HepG2 (cell line): ENCODE data around the gene ZNF22. TPM values are rescaled to one million over a fixed set of nuclear protein-coding genes. Genes with fewer than 3 reads are reported as not detected.

Source experiments
- ADNP ChIP-seq: sonication (generic); formaldehyde crosslinking; IDR thresholded peaks from 2 replicates; pipeline ENCODE4 v1.4.0; 2020; ENCODE audit warnings: missing genetic modification reagents
- HNRNPK ChIP-seq: fragments of 200-400 bp; formaldehyde crosslinking; IDR thresholded peaks from 2 replicates; pipeline ENCODE4 v1.6.1; 2018; ENCODE audit warnings: low read length, low read depth, moderate library complexity, mild to moderate bottlenecking; ENCODE audit not compliant: poor library complexity, severe bottlenecking
- MAF1 ChIP-seq: sonication (generic); formaldehyde crosslinking; IDR thresholded peaks from 2 replicates; pipeline ENCODE4 v1.5.0; 2020; ENCODE audit warnings: missing genetic modification reagents, borderline replicate concordance
- NR2F1 ChIP-seq, 2 experiments: fragments of 450-650 bp in 1 of 2; formaldehyde crosslinking in 1 of 2; IDR thresholded peaks; 2 replicates each; pipeline versions ENCODE4 v1.5.0 to v1.6.1; 2016 to 2020; ENCODE audit warnings: mild to moderate bottlenecking in 1 of 2, missing compliant biosample characterization in 1 of 2, missing genetic modification reagents in 1 of 2, moderate library complexity in 1 of 2
- PHF5A ChIP-seq: IDR thresholded peaks from one replicate; pipeline ENCODE4 v1.6.1; 2018; ENCODE audit warnings: low read depth, missing genetic modification reagents; ENCODE audit not compliant: unreplicated experiment
- RFXANK ChIP-seq: IDR thresholded peaks from 2 replicates; pipeline ENCODE4 v1.6.1; 2016
- SIX1 ChIP-seq: sonication (generic); formaldehyde crosslinking; IDR thresholded peaks from 2 replicates; pipeline ENCODE4 v1.4.0; 2020; ENCODE audit warnings: missing genetic modification reagents, borderline replicate concordance
- ZBTB7B ChIP-seq: sonication (generic); formaldehyde crosslinking; IDR thresholded peaks from 2 replicates; pipeline ENCODE4 v1.4.0; 2020; ENCODE audit warnings: missing genetic modification reagents
- ZNF264 ChIP-seq: sonication (generic); formaldehyde crosslinking; IDR thresholded peaks from 2 replicates; pipeline ENCODE4 v1.4.0; 2020; ENCODE audit warnings: missing genetic modification reagents
- ZNF441 ChIP-seq: sonication (generic); formaldehyde crosslinking; IDR thresholded peaks from 2 replicates; pipeline ENCODE4 v1.7.0; 2021; ENCODE audit warnings: missing genetic modification reagents, borderline replicate concordance
- ZNF451 ChIP-seq: sonication (generic); formaldehyde crosslinking; IDR thresholded peaks from 2 replicates; pipeline ENCODE4 v1.5.0; 2020; ENCODE audit warnings: mild to moderate bottlenecking, missing genetic modification reagents
- ZNF572 ChIP-seq: sonication (generic); formaldehyde crosslinking; IDR thresholded peaks from 2 replicates; pipeline ENCODE4 v1.5.1; 2020; ENCODE audit warnings: mild to moderate bottlenecking, missing genetic modification reagents
- ZNF629 ChIP-seq: sonication (generic); formaldehyde crosslinking; conservative IDR thresholded peaks from 2 replicates; pipeline ENCODE4 v1.5.0; 2020; ENCODE audit warnings: missing genetic modification reagents
- polyA plus RNA-seq, 8 experiments: library from polyadenylated mRNA; depleted of rRNA in 3 of 8; stranded (reverse) in 7 of 8; unstranded in 1 of 8; fragments of >200 nt; fragmentation: Illumina TruSeq in 4 of 8; extraction: Trizol in 4 of 8; gene quantifications; 2 replicates each; pipeline versions ENCODE4 v1.2.1 to v1.2.3, GENCODE V29; 2011 to 2016; ENCODE audit warnings: low read depth in 4 of 8, missing spikeins in 1 of 8, mixed read lengths in 1 of 8; ENCODE audit not compliant: insufficient read depth in 1 of 8
- total RNA-seq, 5 experiments: library from RNA; depleted of rRNA; stranded (reverse); fragments of >200 nt; fragmentation: Illumina TruSeq; extraction: Trizol; gene quantifications; 2 replicates each; pipeline ENCODE4 v1.2.3, GENCODE V29; 2016; ENCODE audit warnings: low read depth in 1 of 5
- TF ChIP-seq, protein P1 (sequence below): sonication (generic); formaldehyde crosslinking; IDR thresholded peaks from 2 replicates; pipeline ENCODE4 v1.4.0; 2020; ENCODE audit warnings: missing genetic modification reagents
- TF ChIP-seq, protein P2 (sequence below): sonication (generic); formaldehyde crosslinking; IDR thresholded peaks from 2 replicates; pipeline ENCODE4 v1.4.0; 2020; ENCODE audit warnings: missing genetic modification reagents

ZNF22 gene
- total and polyA plus RNA-seq, 2 of the 13 experiments (the other 11 are each of a cell fraction or from before 2014, with no cell fraction given) = 0.40 to 1.3 TPM

DNA sequence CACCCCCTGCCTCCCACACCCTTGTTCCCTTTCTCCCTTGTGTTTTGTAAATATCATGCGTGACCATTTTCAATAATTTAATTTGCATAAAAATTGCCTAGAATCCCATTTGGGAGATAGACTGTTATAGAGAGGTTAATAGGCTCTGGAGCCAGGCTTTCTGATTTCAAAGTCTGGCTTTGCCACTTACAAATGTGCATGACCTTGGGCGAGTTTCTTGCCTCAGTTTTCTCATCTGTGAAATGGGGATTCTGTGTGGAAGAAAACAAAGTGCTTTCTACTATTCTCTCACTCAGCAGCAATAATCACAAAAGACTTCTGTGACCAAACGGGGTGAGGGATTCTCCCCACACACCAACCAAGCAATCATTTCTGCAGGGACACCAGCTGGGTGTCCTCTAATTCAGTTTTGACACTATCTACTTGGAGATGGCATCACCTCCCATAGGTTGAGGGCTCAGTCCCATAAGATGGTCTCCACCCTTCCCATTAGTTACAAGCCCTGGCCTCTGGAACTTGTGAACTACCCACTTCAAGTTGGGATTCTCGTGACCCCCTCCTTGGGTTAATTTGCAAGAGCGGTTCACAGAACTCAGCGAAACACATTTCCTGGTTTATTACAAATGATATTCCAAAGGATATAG lies 3.5 kb upstream of the ZNF22 start (continued):
- TF ChIP-seq ADNP (CRISPR knock-in tag) = 0 out of 2 replicates have a peak, but pooled peaks have one; percentile 52
- no peak for TF ChIP-seq RFXANK (CRISPR knock-in tag)
- TF ChIP-seq, protein P1, sequence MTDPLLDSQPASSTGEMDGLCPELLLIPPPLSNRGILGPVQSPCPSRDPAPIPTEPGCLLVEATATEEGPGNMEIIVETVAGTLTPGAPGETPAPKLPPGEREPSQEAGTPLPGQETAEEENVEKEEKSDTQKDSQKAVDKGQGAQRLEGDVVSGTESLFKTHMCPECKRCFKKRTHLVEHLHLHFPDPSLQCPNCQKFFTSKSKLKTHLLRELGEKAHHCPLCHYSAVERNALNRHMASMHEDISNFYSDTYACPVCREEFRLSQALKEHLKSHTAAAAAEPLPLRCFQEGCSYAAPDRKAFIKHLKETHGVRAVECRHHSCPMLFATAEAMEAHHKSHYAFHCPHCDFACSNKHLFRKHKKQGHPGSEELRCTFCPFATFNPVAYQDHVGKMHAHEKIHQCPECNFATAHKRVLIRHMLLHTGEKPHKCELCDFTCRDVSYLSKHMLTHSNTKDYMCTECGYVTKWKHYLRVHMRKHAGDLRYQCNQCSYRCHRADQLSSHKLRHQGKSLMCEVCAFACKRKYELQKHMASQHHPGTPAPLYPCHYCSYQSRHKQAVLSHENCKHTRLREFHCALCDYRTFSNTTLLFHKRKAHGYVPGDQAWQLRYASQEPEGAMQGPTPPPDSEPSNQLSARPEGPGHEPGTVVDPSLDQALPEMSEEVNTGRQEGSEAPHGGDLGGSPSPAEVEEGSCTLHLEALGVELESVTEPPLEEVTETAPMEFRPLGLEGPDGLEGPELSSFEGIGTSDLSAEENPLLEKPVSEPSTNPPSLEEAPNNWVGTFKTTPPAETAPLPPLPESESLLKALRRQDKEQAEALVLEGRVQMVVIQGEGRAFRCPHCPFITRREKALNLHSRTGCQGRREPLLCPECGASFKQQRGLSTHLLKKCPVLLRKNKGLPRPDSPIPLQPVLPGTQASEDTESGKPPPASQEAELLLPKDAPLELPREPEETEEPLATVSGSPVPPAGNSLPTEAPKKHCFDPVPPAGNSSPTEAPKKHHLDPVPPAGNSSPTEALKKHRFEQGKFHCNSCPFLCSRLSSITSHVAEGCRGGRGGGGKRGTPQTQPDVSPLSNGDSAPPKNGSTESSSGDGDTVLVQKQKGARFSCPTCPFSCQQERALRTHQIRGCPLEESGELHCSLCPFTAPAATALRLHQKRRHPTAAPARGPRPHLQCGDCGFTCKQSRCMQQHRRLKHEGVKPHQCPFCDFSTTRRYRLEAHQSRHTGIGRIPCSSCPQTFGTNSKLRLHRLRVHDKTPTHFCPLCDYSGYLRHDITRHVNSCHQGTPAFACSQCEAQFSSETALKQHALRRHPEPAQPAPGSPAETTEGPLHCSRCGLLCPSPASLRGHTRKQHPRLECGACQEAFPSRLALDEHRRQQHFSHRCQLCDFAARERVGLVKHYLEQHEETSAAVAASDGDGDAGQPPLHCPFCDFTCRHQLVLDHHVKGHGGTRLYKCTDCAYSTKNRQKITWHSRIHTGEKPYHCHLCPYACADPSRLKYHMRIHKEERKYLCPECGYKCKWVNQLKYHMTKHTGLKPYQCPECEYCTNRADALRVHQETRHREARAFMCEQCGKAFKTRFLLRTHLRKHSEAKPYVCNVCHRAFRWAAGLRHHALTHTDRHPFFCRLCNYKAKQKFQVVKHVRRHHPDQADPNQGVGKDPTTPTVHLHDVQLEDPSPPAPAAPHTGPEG (CRISPR knock-in tag) = no peak
- TF ChIP-seq, protein P2, sequence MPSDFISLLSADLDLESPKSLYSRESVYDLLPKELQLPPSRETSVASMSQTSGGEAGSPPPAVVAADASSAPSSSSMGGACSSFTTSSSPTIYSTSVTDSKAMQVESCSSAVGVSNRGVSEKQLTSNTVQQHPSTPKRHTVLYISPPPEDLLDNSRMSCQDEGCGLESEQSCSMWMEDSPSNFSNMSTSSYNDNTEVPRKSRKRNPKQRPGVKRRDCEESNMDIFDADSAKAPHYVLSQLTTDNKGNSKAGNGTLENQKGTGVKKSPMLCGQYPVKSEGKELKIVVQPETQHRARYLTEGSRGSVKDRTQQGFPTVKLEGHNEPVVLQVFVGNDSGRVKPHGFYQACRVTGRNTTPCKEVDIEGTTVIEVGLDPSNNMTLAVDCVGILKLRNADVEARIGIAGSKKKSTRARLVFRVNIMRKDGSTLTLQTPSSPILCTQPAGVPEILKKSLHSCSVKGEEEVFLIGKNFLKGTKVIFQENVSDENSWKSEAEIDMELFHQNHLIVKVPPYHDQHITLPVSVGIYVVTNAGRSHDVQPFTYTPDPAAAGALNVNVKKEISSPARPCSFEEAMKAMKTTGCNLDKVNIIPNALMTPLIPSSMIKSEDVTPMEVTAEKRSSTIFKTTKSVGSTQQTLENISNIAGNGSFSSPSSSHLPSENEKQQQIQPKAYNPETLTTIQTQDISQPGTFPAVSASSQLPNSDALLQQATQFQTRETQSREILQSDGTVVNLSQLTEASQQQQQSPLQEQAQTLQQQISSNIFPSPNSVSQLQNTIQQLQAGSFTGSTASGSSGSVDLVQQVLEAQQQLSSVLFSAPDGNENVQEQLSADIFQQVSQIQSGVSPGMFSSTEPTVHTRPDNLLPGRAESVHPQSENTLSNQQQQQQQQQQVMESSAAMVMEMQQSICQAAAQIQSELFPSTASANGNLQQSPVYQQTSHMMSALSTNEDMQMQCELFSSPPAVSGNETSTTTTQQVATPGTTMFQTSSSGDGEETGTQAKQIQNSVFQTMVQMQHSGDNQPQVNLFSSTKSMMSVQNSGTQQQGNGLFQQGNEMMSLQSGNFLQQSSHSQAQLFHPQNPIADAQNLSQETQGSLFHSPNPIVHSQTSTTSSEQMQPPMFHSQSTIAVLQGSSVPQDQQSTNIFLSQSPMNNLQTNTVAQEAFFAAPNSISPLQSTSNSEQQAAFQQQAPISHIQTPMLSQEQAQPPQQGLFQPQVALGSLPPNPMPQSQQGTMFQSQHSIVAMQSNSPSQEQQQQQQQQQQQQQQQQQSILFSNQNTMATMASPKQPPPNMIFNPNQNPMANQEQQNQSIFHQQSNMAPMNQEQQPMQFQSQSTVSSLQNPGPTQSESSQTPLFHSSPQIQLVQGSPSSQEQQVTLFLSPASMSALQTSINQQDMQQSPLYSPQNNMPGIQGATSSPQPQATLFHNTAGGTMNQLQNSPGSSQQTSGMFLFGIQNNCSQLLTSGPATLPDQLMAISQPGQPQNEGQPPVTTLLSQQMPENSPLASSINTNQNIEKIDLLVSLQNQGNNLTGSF (CRISPR knock-in tag) = no peak
- no peak for TF ChIP-seq HNRNPK
- TF ChIP-seq NR2F1 (CRISPR knock-in tag; IDR thresholded peaks at IDR 0.05) = no peak
- TF ChIP-seq ZNF264 (CRISPR knock-in tag) = no peak
- TF ChIP-seq ZNF629 (CRISPR knock-in tag) = peak; percentile 98
- TF ChIP-seq ZNF572 (CRISPR knock-in tag) = no peak
- TF ChIP-seq ZBTB7B (CRISPR knock-in tag) = no peak
- TF ChIP-seq SIX1 (CRISPR knock-in tag) = no peak
- TF ChIP-seq PHF5A (CRISPR knock-in tag) = no peak
- TF ChIP-seq ZNF441 (CRISPR knock-in tag) = no peak
- TF ChIP-seq MAF1 (CRISPR knock-in tag) = no peak
- TF ChIP-seq ZNF451 = no peak
